Measurements from ENCODE around the gene FBLN2.

Gene FBLN2

GRCh38 chr3:13600950-13601691 lies 52.2 kb downstream of the FBLN2 start:
- DNase-seq (ENCODE audit: low spot score): no peak
- TF ChIP-seq CTCF (IDR thresholded peaks at IDR 0.05; ENCODE audit: extremely low read depth, missing control alignments): no peak

- DNase-seq (ENCODE audit: low spot score): no peak
- TF ChIP-seq CTCF (IDR thresholded peaks at IDR 0.05; ENCODE audit: extremely low read depth, missing control alignments): no peak
Observed at GRCh38 chr3:13601692-13602080, 52.8 kb downstream of the FBLN2 start.

GRCh38 chr3:13605555-13605954 lies 56.6 kb downstream of the FBLN2 start:
- DNase-seq (ENCODE audit: low spot score): no peak
- no peak for TF ChIP-seq CTCF (IDR thresholded peaks at IDR 0.05; ENCODE audit: extremely low read depth, missing control alignments)

- no peak for DNase-seq (ENCODE audit: low spot score)
- no peak for TF ChIP-seq CTCF (IDR thresholded peaks at IDR 0.05; ENCODE audit: extremely low read depth, missing control alignments)
Observed at GRCh38 chr3:13607821-13608597, 59.1 kb downstream of the FBLN2 start.

GRCh38 chr3:13608969-13609725 lies 60.2 kb downstream of the FBLN2 start:
- DNase-seq (ENCODE audit: low spot score): no peak
- no peak for TF ChIP-seq CTCF (IDR thresholded peaks at IDR 0.05; ENCODE audit: extremely low read depth, missing control alignments)

- no peak for TF ChIP-seq CTCF (IDR thresholded peaks at IDR 0.05; ENCODE audit: extremely low read depth, missing control alignments)
- no peak for DNase-seq (ENCODE audit: low spot score)
Observed at GRCh38 chr3:13610006-13610570, 61.2 kb downstream of the FBLN2 start.

Measured in GM20000 (cell line).